Measurements from ENCODE around the gene TNFRSF25.

The TNFRSF25 gene

GRCh38 chr1:6424000-6424565, 41.9 kb downstream of the TNFRSF25 start:
- peak; percentile 47 for DNase-seq (ENCODE audit: low spot score)
- in situ Hi-C loops (cut with MboI; ENCODE audit: low pct_unique_long_range_greater_than_20kb, low sequenced_read_pairs, unreplicated experiment), result no loop called here
- no peak for TF ChIP-seq CTCF (IDR thresholded peaks at IDR 0.05; ENCODE audit: extremely low read depth, insufficient read depth, missing control alignments)

- peak; percentile 91 for DNase-seq (ENCODE audit: low spot score)
- TF ChIP-seq CTCF (IDR thresholded peaks at IDR 0.05; ENCODE audit: extremely low read depth, insufficient read depth, missing control alignments), result peak; percentile 96
- in situ Hi-C loops (cut with MboI; ENCODE audit: low pct_unique_long_range_greater_than_20kb, low sequenced_read_pairs, unreplicated experiment), result no loop called here
These were observed 42.5 kb downstream of the TNFRSF25 start for GRCh38 chr1:6423321-6423999.

- in situ Hi-C loops (cut with MboI; ENCODE audit: low pct_unique_long_range_greater_than_20kb, low sequenced_read_pairs, unreplicated experiment), result no loop called here
- no peak for TF ChIP-seq CTCF (IDR thresholded peaks at IDR 0.05; ENCODE audit: extremely low read depth, insufficient read depth, missing control alignments)
- DNase-seq (ENCODE audit: low spot score), result no peak
These were observed 44.7 kb downstream of the TNFRSF25 start for GRCh38 chr1:6421266-6421665.

- TF ChIP-seq CTCF (IDR thresholded peaks at IDR 0.05; ENCODE audit: extremely low read depth, insufficient read depth, missing control alignments), result no peak
- in situ Hi-C loops (cut with MboI; ENCODE audit: low pct_unique_long_range_greater_than_20kb, low sequenced_read_pairs, unreplicated experiment), result no loop called here
- DNase-seq (ENCODE audit: low spot score), result no peak
These were observed 45.4 kb downstream of the TNFRSF25 start for GRCh38 chr1:6420454-6421042.

GRCh38 chr1:6419804-6420453, 46.0 kb downstream of the TNFRSF25 start, which contains the start of gene HES2:
TSS of gene HES2 (minus strand) at chr1:6419919. CDS start at chr1:6419820, 99 bp downstream.
- no peak for TF ChIP-seq CTCF (IDR thresholded peaks at IDR 0.05; ENCODE audit: extremely low read depth, insufficient read depth, missing control alignments)
- in situ Hi-C loops (cut with MboI; ENCODE audit: low pct_unique_long_range_greater_than_20kb, low sequenced_read_pairs, unreplicated experiment), result loop anchor here (10.0 kb wide), 1 partner anchor 55 kb away; no protein-coding TSS in a partner anchor
- DNase-seq (ENCODE audit: low spot score), result peak; percentile 80

GRCh38 chr1:6419397-6419803, 46.6 kb downstream of the TNFRSF25 start:
- no peak for TF ChIP-seq CTCF (IDR thresholded peaks at IDR 0.05; ENCODE audit: extremely low read depth, insufficient read depth, missing control alignments)
- DNase-seq (ENCODE audit: low spot score), result no peak
- in situ Hi-C loops (cut with MboI; ENCODE audit: low pct_unique_long_range_greater_than_20kb, low sequenced_read_pairs, unreplicated experiment), result loop anchor here (10.0 kb wide), 1 partner anchor 55 kb away; no protein-coding TSS in a partner anchor
